Liver (tissue), 3 donors: ENCODE data around the gene MMP14.

ENCODE experiments used
- FOXA1 ChIP-seq: IDR thresholded peaks from 2 replicates; pipeline ENCODE4 v1.6.1; 2016; ENCODE audit warnings: antibody characterized with exemption
- HNF4A ChIP-seq, 2 donors: conservative IDR thresholded peaks; 2 replicates each; pipeline ENCODE4 v1.6.1; 2016; ENCODE audit warnings: antibody characterized with exemption in 2 of 2, mild to moderate bottlenecking in 2 of 2
- JUND ChIP-seq, 2 donors: IDR thresholded peaks; 2 replicates each; pipeline ENCODE4 v1.6.1; 2016; ENCODE audit warnings: antibody characterized with exemption in 2 of 2
- RAD21 ChIP-seq, 2 donors: IDR thresholded peaks; 2 replicates each; pipeline ENCODE4 v1.6.1; 2016; ENCODE audit warnings: antibody characterized with exemption in 2 of 2, mild to moderate bottlenecking in 2 of 2
- TAF1 ChIP-seq: conservative IDR thresholded peaks from 2 replicates; pipeline ENCODE4 v1.6.1; 2016; ENCODE audit warnings: antibody characterized with exemption, mild to moderate bottlenecking
- YY1 ChIP-seq: IDR thresholded peaks from 2 replicates; pipeline ENCODE4 v1.6.1; 2016; ENCODE audit warnings: antibody characterized with exemption, mild to moderate bottlenecking
- TF ChIP-seq, protein P1 (sequence below): fragments of 150-350 bp; IDR thresholded peaks from 2 replicates; pipeline ENCODE4 v1.5.1; 2017; ENCODE audit warnings: improper control_type of control experiment, low read depth, low read length; ENCODE audit not compliant: missing input control
- TF ChIP-seq, protein P2 (sequence below): IDR thresholded peaks from 2 replicates; pipeline ENCODE4 v1.6.1; 2016; ENCODE audit warnings: antibody characterized with exemption
- donor health status: healthy.
- donor health status: healthy.

DNA sequence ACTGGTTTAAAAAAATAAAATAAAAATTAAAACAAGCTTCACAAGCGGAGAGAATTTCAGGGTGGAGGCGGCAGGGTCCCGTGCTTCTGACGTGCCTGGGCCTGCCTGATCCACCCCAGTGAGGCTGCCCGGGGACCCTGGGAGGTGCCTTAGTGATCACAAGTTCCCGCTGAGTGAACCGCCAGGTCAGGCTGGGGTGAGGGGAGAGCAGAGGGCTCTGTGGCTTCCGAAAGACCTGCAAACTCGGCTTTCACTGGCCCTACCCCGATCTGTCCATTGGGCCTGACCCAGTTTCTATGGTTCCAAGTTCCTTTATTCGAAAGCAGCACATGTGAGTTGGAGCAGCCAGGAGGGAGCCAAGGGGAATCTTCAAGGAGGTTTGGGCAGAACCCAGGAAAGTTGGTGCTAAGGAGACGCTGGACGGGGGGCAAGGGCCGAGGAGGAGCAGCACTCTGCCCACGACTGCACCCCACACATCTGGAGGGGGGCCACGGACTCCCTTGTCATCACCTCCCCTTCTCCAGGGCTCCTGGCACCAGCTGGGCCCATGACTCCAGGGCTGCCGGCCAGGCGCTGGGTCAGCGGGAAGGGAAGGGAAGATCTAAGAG lies 12.9 kb downstream of the MMP14 start:
- TF ChIP-seq FOXA1 (no peak), RAD21 (IDR thresholded peaks at IDR 0.05) (no peak), HNF4A (conservative IDR thresholded peaks at IDR 0.05) (no peak), JUND (IDR thresholded peaks at IDR 0.05) (no peak), TAF1 (no peak), YY1 (no peak)
- TF ChIP-seq, protein P1, sequence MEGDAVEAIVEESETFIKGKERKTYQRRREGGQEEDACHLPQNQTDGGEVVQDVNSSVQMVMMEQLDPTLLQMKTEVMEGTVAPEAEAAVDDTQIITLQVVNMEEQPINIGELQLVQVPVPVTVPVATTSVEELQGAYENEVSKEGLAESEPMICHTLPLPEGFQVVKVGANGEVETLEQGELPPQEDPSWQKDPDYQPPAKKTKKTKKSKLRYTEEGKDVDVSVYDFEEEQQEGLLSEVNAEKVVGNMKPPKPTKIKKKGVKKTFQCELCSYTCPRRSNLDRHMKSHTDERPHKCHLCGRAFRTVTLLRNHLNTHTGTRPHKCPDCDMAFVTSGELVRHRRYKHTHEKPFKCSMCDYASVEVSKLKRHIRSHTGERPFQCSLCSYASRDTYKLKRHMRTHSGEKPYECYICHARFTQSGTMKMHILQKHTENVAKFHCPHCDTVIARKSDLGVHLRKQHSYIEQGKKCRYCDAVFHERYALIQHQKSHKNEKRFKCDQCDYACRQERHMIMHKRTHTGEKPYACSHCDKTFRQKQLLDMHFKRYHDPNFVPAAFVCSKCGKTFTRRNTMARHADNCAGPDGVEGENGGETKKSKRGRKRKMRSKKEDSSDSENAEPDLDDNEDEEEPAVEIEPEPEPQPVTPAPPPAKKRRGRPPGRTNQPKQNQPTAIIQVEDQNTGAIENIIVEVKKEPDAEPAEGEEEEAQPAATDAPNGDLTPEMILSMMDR = no peak
- TF ChIP-seq, protein P2, sequence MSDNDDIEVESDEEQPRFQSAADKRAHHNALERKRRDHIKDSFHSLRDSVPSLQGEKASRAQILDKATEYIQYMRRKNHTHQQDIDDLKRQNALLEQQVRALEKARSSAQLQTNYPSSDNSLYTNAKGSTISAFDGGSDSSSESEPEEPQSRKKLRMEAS = no peak
